ENCODE measurements around the gene CHST11. TPM values are rescaled to one million over a fixed set of nuclear protein-coding genes. Genes with fewer than 3 reads are reported as not detected.

The CHST11 gene
- total and polyA plus RNA-seq, 10 of the 15 experiments (the other 5 are each of a cell fraction or from before 2014, with no cell fraction given): 1.9 to 38.1 (median 17.2) TPM

- H3K4me3 ChIP-seq: peak overlapping the region; percentile 41; the same call in 1 of the 2 replicates
- peaks cover 16% of the 10 kb centered on the region for H3K9me3 ChIP-seq (replicated peaks; ENCODE audit: control insufficient read depth, insufficient read depth, low read length)
- TSS peak; percentile 53 for BruUV-seq (replicated peaks)
- peak; percentile 43 for DNase-seq (ENCODE audit: low read depth, low spot score)
- no peaks in the 10 kb centered on the region for H3K27me3 ChIP-seq (replicated peaks in 1 of 2; ENCODE audit: control insufficient read depth in 2 of 2, insufficient read depth in 2 of 2, low read length in 1 of 2)
- H2AFZ ChIP-seq (ENCODE audit: control insufficient read depth, low read depth, low read length): peak overlapping the region; percentile 5; the same call in 1 of the 2 replicates
- 69% methylated on average over 12 of the region's 12 CpGs for WGBS (ENCODE audit: insufficient coverage, insufficient replicate concordance, low lambda C conversion rate, missing lambda C conversion rate)
- TF ChIP-seq E2F4 (IDR thresholded peaks at IDR 0.05; ENCODE audit: low read depth, low read length) (no peak), MAX (IDR thresholded peaks at IDR 0.05; ENCODE audit: low read depth, low read length) (0 out of 2 replicates have a peak, but pooled peaks have one; percentile 35), IKZF1 (conservative IDR thresholded peaks at IDR 0.05) (no peak), YY1 (IDR thresholded peaks at IDR 0.05; ENCODE audit: low read depth, low read length) (peak; percentile 69; the same call in 1 of the 2 replicates), ESRRA (IDR thresholded peaks at IDR 0.05; ENCODE audit: low read length) (no peak), NBN (IDR thresholded peaks at IDR 0.05) (no peak), TCF12 (IDR thresholded peaks at IDR 0.05; ENCODE audit: low read depth, low read length) (peak; percentile 67; the same call in 1 of the 2 replicates), IKZF2 (IDR thresholded peaks at IDR 0.05) (0 out of 4 replicates have a peak, but pooled peaks of 1 of the 2 experiments have one; percentile 13), EED (IDR thresholded peaks at IDR 0.05; ENCODE audit: low read depth) (0 out of 2 replicates have a peak, but pooled peaks have one; percentile 17), SMAD5 (IDR thresholded peaks at IDR 0.05; ENCODE audit: low read depth) (0 out of 2 replicates have a peak, but pooled peaks have one; percentile 13), POLR2AphosphoS5 (IDR thresholded peaks at IDR 0.05; ENCODE audit: low read length) (peak; percentile 22; the same call in 1 of the 2 replicates), TCF3 (IDR thresholded peaks at IDR 0.05; ENCODE audit: borderline replicate concordance, insufficient read depth, low read depth, low read length) (0 out of 2 replicates have a peak, but pooled peaks have one; percentile 76), PKNOX1 (IDR thresholded peaks at IDR 0.05) (0 out of 2 replicates have a peak, but pooled peaks have one; percentile 8), ELK1 (IDR thresholded peaks at IDR 0.05; ENCODE audit: low read depth, low read length) (no peak)
- FAIRE-seq: no peak
- intact Hi-C loops (cut with micrococcal nuclease; ENCODE audit: unreplicated experiment) (loop anchor here (2.0 to 5.0 kb wide), 5 partner anchors 27 to 262 kb away; no protein-coding TSS in a partner anchor), in situ Hi-C loops (cut with MboI) (no loop called here)
- ChIA-PET POLR2A (interaction anchor here (1.0 kb wide), 1 partner anchor 9 kb away, joined by 3 read pairs; no protein-coding TSS in a partner anchor), RAD21 (ENCODE audit: unreplicated experiment) (interaction anchor here (0.8 to 3.9 kb wide), 9 partner anchors 27 to 262 kb away, joined by 3 to 15 read pairs (median 4); partner anchors contain the start of gene CHST11), SMC1A (ENCODE audit: uncharacterized antibody, unreplicated experiment) (interaction anchor here (0.5 to 1.9 kb wide), 10 partner anchors 8 to 262 kb away, joined by 3 to 7 read pairs (median 3); no protein-coding TSS in a partner anchor), CTCF (interaction anchor here (1.0 to 1.6 kb wide), 6 partner anchors 8 to 356 kb away, joined by 3 to 5 read pairs (median 3); no protein-coding TSS in a partner anchor)
- H3K27ac ChIP-seq (ENCODE audit: control insufficient read depth, insufficient read depth): peak overlapping the region; percentile 78
- H3K9ac ChIP-seq (ENCODE audit: control insufficient read depth, insufficient read depth, low read length): peak overlapping the region; percentile 30
- peaks cover 24% of the 10 kb centered on the region for H3K79me2 ChIP-seq (ENCODE audit: control insufficient read depth, insufficient read depth, low read length)
- peak overlapping the region; percentile 73 for H3K4me2 ChIP-seq (ENCODE audit: control insufficient read depth, insufficient read depth)
- H3K36me3 ChIP-seq (ENCODE audit: control insufficient read depth in 2 of 2, insufficient read depth in 2 of 2, low read length in 1 of 2): peaks cover 6 to 14% of the 10 kb centered on the region in 2 experiments; a peak in 3 of 4 replicates
- H4K20me1 ChIP-seq (ENCODE audit: control insufficient read depth, insufficient read depth): no peaks in the 10 kb centered on the region
- H3K4me1 ChIP-seq (ENCODE audit: control insufficient read depth, insufficient read depth, low read length): peaks cover 37% of the 10 kb centered on the region
- ATAC-seq: peak; percentile 15
Observed at GRCh38 chr12:104643819-104644669, 187.3 kb downstream of the CHST11 start.
